Measurements from ENCODE around the gene NDUFS6. TPM values are rescaled to one million over a fixed set of nuclear protein-coding genes. Genes with fewer than 3 reads are reported as not detected.
"Not testable (repeated sequence)": the region's sequence is repeated elsewhere in the genome, so short reads cannot be mapped to it uniquely, and the experiment has no call there.

NDUFS6 gene
- total and polyA plus RNA-seq, 2 of the 8 experiments (the other 6 are each of a cell fraction or from before 2014, with no cell fraction given) = 72.7 to 191 TPM

- not testable (repeated sequence) for DNase-seq (ENCODE audit: low read depth in 1 of 2, low spot score in 2 of 2); H3K18ac ChIP-seq (ENCODE audit: extremely low read depth, low read length); H2BK120ac ChIP-seq (replicated peaks; ENCODE audit: low read depth, low read length); H3K4ac ChIP-seq (replicated peaks; ENCODE audit: insufficient read length, low read depth, low read length); H2BK12ac ChIP-seq (ENCODE audit: low read depth, low read length); H3K79me2 ChIP-seq (ENCODE audit: control insufficient read depth in 1 of 2, insufficient read depth in 2 of 2, low read length in 2 of 2); H4K91ac ChIP-seq (replicated peaks; ENCODE audit: insufficient read length, low read length); H3K79me1 ChIP-seq (ENCODE audit: low read depth, low read length); H3K14ac ChIP-seq (ENCODE audit: insufficient read length); H4K5ac ChIP-seq (ENCODE audit: insufficient read length, low read depth, low read length); FAIRE-seq; H2BK15ac ChIP-seq (ENCODE audit: low read length); H3K9ac ChIP-seq (replicated peaks in 1 of 4; ENCODE audit: extremely low read depth in 1 of 4, low read depth in 3 of 4, low read length in 3 of 4); H3K9me3 ChIP-seq (ENCODE audit: insufficient read depth in 2 of 2, low read depth in 1 of 2, low read length in 1 of 2); H3K23ac ChIP-seq (ENCODE audit: insufficient read length); H3K56ac ChIP-seq (replicated peaks; ENCODE audit: insufficient read length, low read depth, low read length); H3K23me2 ChIP-seq (ENCODE audit: low read depth, low read length); H2AK5ac ChIP-seq (ENCODE audit: low read depth, low read length); H3K4me2 ChIP-seq (ENCODE audit: insufficient read depth in 1 of 2, low read depth in 2 of 2, low read length in 2 of 2); H3K4me1 ChIP-seq (replicated peaks in 1 of 4; ENCODE audit: control insufficient read depth in 3 of 4, insufficient read depth in 4 of 4, low read length in 3 of 4); H3K27me3 ChIP-seq (replicated peaks in 1 of 4; ENCODE audit: control insufficient read depth in 3 of 4, extremely low read depth in 1 of 4, insufficient read depth in 3 of 4, low read length in 3 of 4); H3K27ac ChIP-seq (ENCODE audit: low read depth, low read length); H3K4me3 ChIP-seq (ENCODE audit: extremely low read depth in 1 of 4, insufficient read depth in 2 of 4, low read depth in 3 of 4, low read length in 4 of 4); H2AFZ ChIP-seq (ENCODE audit: low read length); H4K8ac ChIP-seq (ENCODE audit: extremely low read depth, insufficient read depth, low read length); H2BK5ac ChIP-seq (ENCODE audit: low read depth, low read length); H2BK20ac ChIP-seq (ENCODE audit: low read length)
- CTCF ChIA-PET (ENCODE audit: partially characterized antibody) = interaction anchor here (0.7 to 0.9 kb wide), 2 partner anchors 23 to 148 kb away, joined by 3 to 4 read pairs; no protein-coding TSS in a partner anchor
- H4K20me1 ChIP-seq (replicated peaks in 1 of 2; ENCODE audit: control insufficient read depth in 1 of 2, insufficient read depth in 2 of 2, low read length in 2 of 2) = peaks cover 3 to 16% of the 10 kb centered on the region in 2 experiments
- 85 to 100% methylated on average over 9 to 16 of the region's 18 CpGs for WGBS, 2 experiments (ENCODE audit: extremely low coverage in 1 of 2, insufficient coverage in 1 of 2, insufficient read length in 1 of 2, insufficient replicate concordance in 2 of 2, low coverage in 1 of 2, low lambda C conversion rate in 2 of 2, missing lambda C conversion rate in 1 of 2)
- H3K36me3 ChIP-seq (ENCODE audit: control insufficient read depth in 2 of 4, insufficient read depth in 4 of 4, low read length in 3 of 4) = peaks cover 18 to 52% (median 44%) of the 10 kb centered on the region in 4 experiments
- POLR2A ChIA-PET (ENCODE audit: partially characterized antibody) = interaction anchor here (1.1 kb wide), 1 partner anchor 9 kb away, joined by 3 read pairs; no protein-coding TSS in a partner anchor
These were observed 15.4 kb downstream of the NDUFS6 start for GRCh38 chr5:1816495-1817089.
